SK-N-SH (cell line): ENCODE data around the gene SLC7A1. TPM values are rescaled to one million over a fixed set of nuclear protein-coding genes. Genes with fewer than 3 reads are reported as not detected.

Experiments
- CTCF ChIA-PET: fragments of 300-600, 350-600 bp; formaldehyde crosslinking; extraction: SDS; loops from one replicate; lab custom pipeline; 2021; lab: Yijun Ruan, JAX
- POLR2A ChIA-PET: fragments of 350-600 bp; sonication (Branson Sonifier 250); formaldehyde crosslinking; extraction: SDS; loops from one replicate; lab custom pipeline; 2020; ENCODE audit warnings: antibody characterized with exemption, inconsistent platforms; lab: Yijun Ruan, JAX
- DNase-seq: peaks from one replicate; pipeline ENCODE4 v3.0.0; 2012
- H2AFZ ChIP-seq: fragments of 200-600 bp; sonication (generic); 2 replicates; pipeline ENCODE4 v1.8.1; 2016; ENCODE audit warnings: antibody characterized with exemption, mild to moderate bottlenecking, low read depth
- H3F3A ChIP-seq: fragments of 200-600 bp; sonication (generic); replicated peaks from 2 replicates; pipeline ENCODE3; 2016; ENCODE audit warnings: antibody characterized with exemption, mild to moderate bottlenecking; ENCODE audit not compliant: insufficient read depth
- H3K27ac ChIP-seq, 2 experiments: fragments of 200-500 bp in 1 of 2; fragments of 200-600 bp in 1 of 2; sonication (Bioruptor generic) in 1 of 2; sonication (generic), shearing (Covaris generic) in 1 of 2; 2 replicates each; pipeline versions ENCODE4 v1.5.1 to v1.6.1; 2014 to 2016; ENCODE audit warnings: low read depth in 2 of 2, inconsistent platforms in 1 of 2, low read length in 1 of 2, mild to moderate bottlenecking in 1 of 2, mixed read lengths in 1 of 2
- H3K27me3 ChIP-seq: fragments of 200-600 bp; sonication (generic), shearing (Covaris generic); 2 replicates; pipeline ENCODE4 v1.6.1; 2016; ENCODE audit warnings: mixed run types; ENCODE audit not compliant: insufficient read depth
- H3K36me3 ChIP-seq, 2 experiments: fragments of 200-500 bp in 1 of 2; fragments of 200-600 bp in 1 of 2; sonication (Bioruptor generic) in 1 of 2; sonication (generic) in 1 of 2; replicated peaks in 1 of 2; 2 replicates each; pipeline versions ENCODE3 to v1.5.1; 2014 to 2016; ENCODE audit warnings: low read length in 1 of 2, mild to moderate bottlenecking in 1 of 2; ENCODE audit not compliant: insufficient read depth in 2 of 2, control insufficient read depth in 1 of 2
- H3K4me1 ChIP-seq, 2 experiments: fragments of 200-500 bp in 1 of 2; fragments of 200-600 bp in 1 of 2; sonication (Bioruptor generic) in 1 of 2; sonication (generic), shearing (Covaris generic) in 1 of 2; 2 replicates each; pipeline versions ENCODE4 v1.5.1 to v1.6.1; 2014 to 2016; ENCODE audit warnings: low read depth in 1 of 2, low read length in 1 of 2, mixed run types in 1 of 2; ENCODE audit not compliant: insufficient read depth in 2 of 2, control insufficient read depth in 1 of 2
- H3K4me2 ChIP-seq: fragments of 200-600 bp; sonication (generic), shearing (Covaris generic); 2 replicates; pipeline ENCODE4 v1.6.1; 2017; ENCODE audit warnings: mixed run types
- H3K4me3 ChIP-seq, 2 experiments: fragments of 200-500 bp in 1 of 2; fragments of 200-600 bp in 1 of 2; sonication (Bioruptor generic) in 1 of 2; sonication (generic), shearing (Covaris generic) in 1 of 2; 2 replicates each; pipeline versions ENCODE4 v1.5.1 to v1.8.1; 2014 to 2016; ENCODE audit warnings: low read depth in 2 of 2, inconsistent platforms in 1 of 2, low read length in 1 of 2, mild to moderate bottlenecking in 1 of 2, mixed read lengths in 1 of 2, moderate library complexity in 1 of 2
- H3K79me2 ChIP-seq: fragments of 200-600 bp; sonication (generic); 2 replicates; pipeline ENCODE4 v1.8.1; 2017; ENCODE audit warnings: mild to moderate bottlenecking; ENCODE audit not compliant: insufficient read depth
- H3K9ac ChIP-seq: fragments of 200-600 bp; sonication (generic); 2 replicates; pipeline ENCODE4 v1.6.1; 2017; ENCODE audit warnings: mixed run types
- H3K9me2 ChIP-seq: fragments of 200-600 bp; sonication (generic); 2 replicates; pipeline ENCODE4 v1.6.1; 2017; ENCODE audit warnings: mixed run types
- H3K9me3 ChIP-seq: fragments of 200-600 bp; sonication (generic); 2 replicates; pipeline ENCODE4 v1.6.1; 2017; ENCODE audit warnings: mixed run types, mild to moderate bottlenecking, moderate library complexity
- H4K20me1 ChIP-seq: fragments of 200-600 bp; sonication (generic); 2 replicates; pipeline ENCODE4 v1.6.1; 2017; ENCODE audit warnings: mild to moderate bottlenecking, mixed run types; ENCODE audit not compliant: insufficient read depth
- ELF1 ChIP-seq: IDR thresholded peaks from 2 replicates; pipeline ENCODE4 v1.4.0; 2012
- EP300 ChIP-seq, 2 experiments: IDR thresholded peaks; 2 replicates each; pipeline versions ENCODE4 v1.4.0 to v1.6.1; 2012; ENCODE audit warnings: borderline replicate concordance in 1 of 2, low read depth in 1 of 2, low read length in 1 of 2
- EZH2phosphoT487 ChIP-seq: fragments of 200-600 bp; sonication (generic); IDR thresholded peaks from 2 replicates; pipeline ENCODE4 v1.6.1; 2017; ENCODE audit warnings: low read depth, mixed run types, mild to moderate bottlenecking, antibody characterized with exemption, moderate library complexity, borderline replicate concordance
- FOXM1 ChIP-seq: IDR thresholded peaks from 2 replicates; pipeline ENCODE4 v1.4.0; 2012; ENCODE audit warnings: low read depth, mild to moderate bottlenecking
- JUND ChIP-seq: IDR thresholded peaks from 2 replicates; pipeline ENCODE4 v1.4.0; 2012
- MEF2A ChIP-seq: IDR thresholded peaks from 2 replicates; pipeline ENCODE4 v1.4.0; 2012; ENCODE audit warnings: low read depth, borderline replicate concordance
- MXI1 ChIP-seq: IDR thresholded peaks from 2 replicates; pipeline ENCODE4 v1.6.1; 2012; ENCODE audit warnings: mild to moderate bottlenecking, low read depth, low read length, improper control_type of control experiment
- POLR2AphosphoS5 ChIP-seq: IDR thresholded peaks from 2 replicates; pipeline ENCODE4 v1.6.1; 2012; ENCODE audit warnings: low read depth, low read length
- RCOR1 ChIP-seq: fragments of 150-350 bp; IDR thresholded peaks from 2 replicates; pipeline ENCODE4 v1.6.1; 2017; ENCODE audit warnings: antibody characterized with exemption, low read length
- RFX5 ChIP-seq: IDR thresholded peaks from 2 replicates; pipeline ENCODE4 v1.6.1; 2012; ENCODE audit warnings: mild to moderate bottlenecking, improper control_type of control experiment, low read length
- RXRA ChIP-seq: IDR thresholded peaks from 2 replicates; pipeline ENCODE4 v1.4.0; 2012; ENCODE audit warnings: low read depth, mild to moderate bottlenecking, borderline replicate concordance
- SMC3 ChIP-seq: IDR thresholded peaks from 2 replicates; pipeline ENCODE4 v1.6.1; 2012; ENCODE audit warnings: low read depth, low read length, improper control_type of control experiment
- TEAD4 ChIP-seq: IDR thresholded peaks from 2 replicates; pipeline ENCODE4 v1.4.0; 2012; ENCODE audit warnings: mild to moderate bottlenecking, borderline replicate concordance; ENCODE audit not compliant: insufficient read depth
- WGBS: methylation state at CpG from one replicate; pipeline ENCODE4 v1.1.6; 2017; ENCODE audit warnings: low lambda C conversion rate; 5-methylcytosine and 5-hydroxymethylcytosine counted together
- polyA plus RNA-seq, 3 experiments: library from polyadenylated mRNA; depleted of rRNA; stranded (reverse); fragments of >200 nt; gene quantifications; 2 replicates each; pipeline ENCODE4 v1.2.3, GENCODE V29; 2012
- TF ChIP-seq, protein P1 (sequence below): IDR thresholded peaks from 2 replicates; pipeline ENCODE4 v1.4.0; 2012; ENCODE audit warnings: low read depth
- TF ChIP-seq, protein P2 (sequence below): IDR thresholded peaks from 2 replicates; pipeline ENCODE4 v1.4.0; 2012; ENCODE audit warnings: low read depth, borderline replicate concordance
- TF ChIP-seq, protein P3 (sequence below): fragments of 150-350 bp; IDR thresholded peaks from 2 replicates; pipeline ENCODE4 v1.6.1; 2017; ENCODE audit warnings: antibody characterized with exemption, low read length, low read depth, borderline replicate concordance
- TF ChIP-seq, protein P4 (sequence below): fragments of 200-600 bp; sonication (generic); IDR thresholded peaks from 2 replicates; pipeline ENCODE4 v1.6.1; 2017; ENCODE audit warnings: antibody characterized with exemption, mild to moderate bottlenecking, moderate library complexity

Gene SLC7A1
- polyA plus RNA-seq, 1 of the 3 experiments (the other 2 are of a cell fraction) = 14.0 TPM

DNA sequence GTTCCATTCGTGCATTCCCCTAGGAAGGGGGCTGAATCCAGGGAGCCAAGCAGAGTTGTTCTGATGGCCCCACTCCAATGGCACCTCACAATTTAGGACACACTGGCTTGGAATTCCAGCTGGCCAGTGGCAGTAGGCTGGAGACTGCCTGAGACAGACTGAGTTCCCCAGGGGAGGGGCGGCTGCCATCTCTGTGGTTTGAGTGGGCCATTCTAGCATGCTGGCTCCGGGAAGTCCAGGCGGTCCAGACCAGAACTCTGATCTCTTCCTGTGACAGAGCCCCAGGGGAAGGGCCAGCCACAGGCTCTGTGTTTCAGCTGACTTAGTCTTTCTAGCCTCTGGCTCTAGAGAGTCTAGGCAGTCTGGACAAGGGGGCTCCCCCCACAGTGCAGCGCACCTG lies 29.5 kb upstream of the SLC7A1 start:
- Histone ChIP-seq H3K4me1 (peaks cover 0 to 11% of the 10 kb centered on the region in 2 experiments; a peak in 1 of 4 replicates), H3K9me3 (no peaks in the 10 kb centered on the region), H3K9me2 (no peaks in the 10 kb centered on the region), H3K9ac (no peak overlapping the region), H3K27me3 (no peaks in the 10 kb centered on the region), H3K79me2 (no peaks in the 10 kb centered on the region), H4K20me1 (no peaks in the 10 kb centered on the region), H3K4me3 (no peak overlapping the region)
- no peak for DNase-seq
- CTCF ChIA-PET = no interaction called here
- POLR2A ChIA-PET = no interaction called here
- TF ChIP-seq, protein P1, sequence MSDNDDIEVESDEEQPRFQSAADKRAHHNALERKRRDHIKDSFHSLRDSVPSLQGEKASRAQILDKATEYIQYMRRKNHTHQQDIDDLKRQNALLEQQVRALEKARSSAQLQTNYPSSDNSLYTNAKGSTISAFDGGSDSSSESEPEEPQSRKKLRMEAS = no peak
- TF ChIP-seq, protein P2, sequence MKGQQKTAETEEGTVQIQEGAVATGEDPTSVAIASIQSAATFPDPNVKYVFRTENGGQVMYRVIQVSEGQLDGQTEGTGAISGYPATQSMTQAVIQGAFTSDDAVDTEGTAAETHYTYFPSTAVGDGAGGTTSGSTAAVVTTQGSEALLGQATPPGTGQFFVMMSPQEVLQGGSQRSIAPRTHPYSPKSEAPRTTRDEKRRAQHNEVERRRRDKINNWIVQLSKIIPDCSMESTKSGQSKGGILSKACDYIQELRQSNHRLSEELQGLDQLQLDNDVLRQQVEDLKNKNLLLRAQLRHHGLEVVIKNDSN = no peak
- TF ChIP-seq POLR2AphosphoS5 (no peak), RXRA (no peak), TEAD4 (no peak), SMC3 (no peak), RCOR1 (no peak), EZH2phosphoT487 (no peak), EP300 (IDR thresholded peaks at IDR 0.05; ENCODE audit: borderline replicate concordance in 1 of 2, low read depth in 1 of 2, low read length in 1 of 2) (no peak), FOXM1 (no peak), MXI1 (no peak), JUND (no peak), ELF1 (no peak), RFX5 (no peak), MEF2A (no peak)
- TF ChIP-seq, protein P3, sequence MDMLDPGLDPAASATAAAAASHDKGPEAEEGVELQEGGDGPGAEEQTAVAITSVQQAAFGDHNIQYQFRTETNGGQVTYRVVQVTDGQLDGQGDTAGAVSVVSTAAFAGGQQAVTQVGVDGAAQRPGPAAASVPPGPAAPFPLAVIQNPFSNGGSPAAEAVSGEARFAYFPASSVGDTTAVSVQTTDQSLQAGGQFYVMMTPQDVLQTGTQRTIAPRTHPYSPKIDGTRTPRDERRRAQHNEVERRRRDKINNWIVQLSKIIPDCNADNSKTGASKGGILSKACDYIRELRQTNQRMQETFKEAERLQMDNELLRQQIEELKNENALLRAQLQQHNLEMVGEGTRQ = no peak
- TF ChIP-seq, protein P4, sequence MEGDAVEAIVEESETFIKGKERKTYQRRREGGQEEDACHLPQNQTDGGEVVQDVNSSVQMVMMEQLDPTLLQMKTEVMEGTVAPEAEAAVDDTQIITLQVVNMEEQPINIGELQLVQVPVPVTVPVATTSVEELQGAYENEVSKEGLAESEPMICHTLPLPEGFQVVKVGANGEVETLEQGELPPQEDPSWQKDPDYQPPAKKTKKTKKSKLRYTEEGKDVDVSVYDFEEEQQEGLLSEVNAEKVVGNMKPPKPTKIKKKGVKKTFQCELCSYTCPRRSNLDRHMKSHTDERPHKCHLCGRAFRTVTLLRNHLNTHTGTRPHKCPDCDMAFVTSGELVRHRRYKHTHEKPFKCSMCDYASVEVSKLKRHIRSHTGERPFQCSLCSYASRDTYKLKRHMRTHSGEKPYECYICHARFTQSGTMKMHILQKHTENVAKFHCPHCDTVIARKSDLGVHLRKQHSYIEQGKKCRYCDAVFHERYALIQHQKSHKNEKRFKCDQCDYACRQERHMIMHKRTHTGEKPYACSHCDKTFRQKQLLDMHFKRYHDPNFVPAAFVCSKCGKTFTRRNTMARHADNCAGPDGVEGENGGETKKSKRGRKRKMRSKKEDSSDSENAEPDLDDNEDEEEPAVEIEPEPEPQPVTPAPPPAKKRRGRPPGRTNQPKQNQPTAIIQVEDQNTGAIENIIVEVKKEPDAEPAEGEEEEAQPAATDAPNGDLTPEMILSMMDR = no peak
- TF ChIP-seq, all 33 proteins: peak for 0
- Histone ChIP-seq H3K4me2 (no peak overlapping the region), H3F3A (peaks cover 24% of the 10 kb centered on the region), H3K36me3 (no peaks in the 10 kb centered on the region), H2AFZ (no peak overlapping the region), H3K27ac (no peak overlapping the region)
- 75% methylated on average over 3 of the region's 5 CpGs for WGBS
